ENCODE results near the gene TNS1. TPM values are rescaled to one million over a fixed set of nuclear protein-coding genes. Genes with fewer than 3 reads are reported as not detected.

The TNS1 gene
- total RNA-seq, 1 donor from 2014 or later = 0.13 TPM

DNA sequence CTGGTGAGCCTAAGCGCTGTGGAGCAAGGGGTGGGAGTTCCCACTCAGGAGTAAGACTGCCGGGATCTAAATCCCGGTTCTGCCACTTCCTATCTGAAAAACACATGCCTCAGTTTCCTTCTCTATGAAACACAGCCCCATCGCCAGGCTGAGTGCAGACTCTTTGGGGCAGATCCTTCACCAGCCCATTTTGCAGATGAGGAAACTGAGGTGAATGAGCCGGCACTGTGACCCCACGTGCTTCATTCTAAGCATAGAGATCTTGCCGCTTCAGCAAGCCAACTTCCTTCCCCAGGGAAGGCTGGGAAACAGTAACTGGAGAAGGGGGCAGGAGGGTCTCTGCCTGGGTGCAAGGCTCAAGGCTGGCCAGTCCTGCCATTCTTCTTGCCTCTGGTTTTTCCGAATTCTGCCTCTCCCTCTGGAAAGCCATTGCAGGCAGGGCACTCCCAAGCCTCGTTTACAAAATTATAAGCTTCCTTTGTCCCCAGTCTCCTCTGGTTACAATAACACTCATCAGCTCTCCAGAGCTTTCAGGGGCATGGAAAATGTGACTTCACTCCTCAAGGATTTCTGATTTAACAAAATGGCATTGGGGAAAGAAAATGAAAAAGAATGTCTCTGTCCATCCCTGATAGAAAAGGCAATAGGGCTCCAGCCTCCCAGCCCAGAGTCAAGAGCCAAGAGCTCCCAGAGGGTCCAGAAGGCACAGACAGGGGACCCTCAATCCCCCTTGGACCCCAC, 249.2 kb downstream of the TNS1 start:
- TF ChIP-seq, protein P1, sequence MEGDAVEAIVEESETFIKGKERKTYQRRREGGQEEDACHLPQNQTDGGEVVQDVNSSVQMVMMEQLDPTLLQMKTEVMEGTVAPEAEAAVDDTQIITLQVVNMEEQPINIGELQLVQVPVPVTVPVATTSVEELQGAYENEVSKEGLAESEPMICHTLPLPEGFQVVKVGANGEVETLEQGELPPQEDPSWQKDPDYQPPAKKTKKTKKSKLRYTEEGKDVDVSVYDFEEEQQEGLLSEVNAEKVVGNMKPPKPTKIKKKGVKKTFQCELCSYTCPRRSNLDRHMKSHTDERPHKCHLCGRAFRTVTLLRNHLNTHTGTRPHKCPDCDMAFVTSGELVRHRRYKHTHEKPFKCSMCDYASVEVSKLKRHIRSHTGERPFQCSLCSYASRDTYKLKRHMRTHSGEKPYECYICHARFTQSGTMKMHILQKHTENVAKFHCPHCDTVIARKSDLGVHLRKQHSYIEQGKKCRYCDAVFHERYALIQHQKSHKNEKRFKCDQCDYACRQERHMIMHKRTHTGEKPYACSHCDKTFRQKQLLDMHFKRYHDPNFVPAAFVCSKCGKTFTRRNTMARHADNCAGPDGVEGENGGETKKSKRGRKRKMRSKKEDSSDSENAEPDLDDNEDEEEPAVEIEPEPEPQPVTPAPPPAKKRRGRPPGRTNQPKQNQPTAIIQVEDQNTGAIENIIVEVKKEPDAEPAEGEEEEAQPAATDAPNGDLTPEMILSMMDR (IDR thresholded peaks at IDR 0.05) = no peak
- CTCF ChIA-PET = no interaction called here
- Mint-ChIP-seq H3K4me1 (peaks cover 6% of the 10 kb centered on the region), H3K27me3 (peaks cover 21% of the 10 kb centered on the region), H3K27ac (no peak overlapping the region), H3K36me3 (ENCODE audit: low read depth) (no peaks in the 10 kb centered on the region), H3K4me3 (no peak overlapping the region), H3K9me3 (no peaks in the 10 kb centered on the region)
- DNase-seq (no peak), ATAC-seq (ENCODE audit: low read depth) (no peak)
- POLR2A ChIA-PET = no interaction called here
- intact Hi-C loops (cut with micrococcal nuclease) = no loop called here

DNA sequence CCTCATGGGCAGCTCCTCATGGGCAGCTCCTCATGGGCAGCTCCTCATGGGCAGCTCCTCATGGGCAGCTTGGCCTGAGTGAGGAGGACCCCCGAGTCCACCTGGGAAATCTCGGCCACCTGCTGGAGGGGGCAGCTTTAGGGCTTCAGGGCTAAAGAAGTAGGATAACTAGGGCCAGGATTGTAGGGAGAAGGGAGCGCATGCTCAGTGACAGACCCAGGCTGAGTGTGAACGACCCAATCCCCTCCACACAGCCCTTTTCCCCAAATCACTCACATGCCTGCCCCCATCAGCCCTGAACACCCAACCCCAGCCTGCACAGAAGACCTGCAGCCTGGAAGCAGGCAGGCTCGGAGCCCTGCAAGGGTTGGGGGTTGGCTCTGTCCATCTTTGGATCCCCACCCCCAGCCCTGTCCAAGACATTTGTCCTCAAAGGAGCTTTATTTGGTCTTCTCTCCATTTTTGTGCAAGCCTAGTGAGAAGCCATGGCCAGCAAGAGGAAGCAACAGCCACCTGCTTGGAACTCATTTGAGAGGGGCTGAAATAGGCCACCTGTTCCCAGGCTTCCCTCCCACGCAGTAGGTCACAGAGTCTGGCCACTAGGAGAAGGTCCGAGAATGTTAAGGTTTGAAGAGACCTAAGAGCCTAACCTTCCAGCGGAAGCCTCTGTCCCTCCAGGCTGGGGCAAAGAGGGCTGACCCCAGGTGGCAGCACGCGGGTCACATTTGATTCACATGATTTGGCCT, 249.9 kb downstream of the TNS1 start:
- DNase-seq = no peak
- Mint-ChIP-seq H3K27ac (no peak overlapping the region), H3K9me3 (no peaks in the 10 kb centered on the region), H3K4me1 (peaks cover 6% of the 10 kb centered on the region), H3K27me3 (peaks cover 21% of the 10 kb centered on the region), H3K4me3 (no peak overlapping the region), H3K36me3 (ENCODE audit: low read depth) (no peaks in the 10 kb centered on the region)
- ATAC-seq (ENCODE audit: low read depth) = no peak
- CTCF ChIA-PET = no interaction called here
- TF ChIP-seq, protein P1 (IDR thresholded peaks at IDR 0.05) = no peak
- intact Hi-C loops (cut with micrococcal nuclease) = no loop called here
- POLR2A ChIA-PET = no interaction called here

DNA sequence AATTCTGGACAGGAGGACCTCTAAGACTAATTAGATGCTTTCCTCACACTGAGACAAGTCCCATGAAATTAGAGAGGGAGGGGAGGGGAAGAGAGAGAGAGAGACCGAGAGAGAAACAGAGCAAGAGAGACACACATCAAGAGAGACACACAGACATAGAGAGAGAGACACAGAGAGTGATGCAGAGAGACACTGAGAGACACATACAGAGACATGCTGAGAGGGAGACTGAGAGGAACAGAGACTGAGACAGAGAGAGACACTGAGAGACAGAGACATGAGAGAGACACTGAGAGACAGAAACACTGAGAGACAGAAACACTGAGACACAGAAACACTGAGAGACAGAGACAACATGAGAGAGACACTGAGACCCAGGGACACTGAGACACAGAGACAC, 250.8 kb downstream of the TNS1 start:
- CTCF ChIA-PET = no interaction called here
- TF ChIP-seq, protein P1 (IDR thresholded peaks at IDR 0.05) = no peak
- H3K9me3 Mint-ChIP-seq = no peaks in the 10 kb centered on the region
- POLR2A ChIA-PET = no interaction called here
- no peak overlapping the region for H3K27ac Mint-ChIP-seq
- DNase-seq (no peak), ATAC-seq (ENCODE audit: low read depth) (no peak)
- H3K4me1 Mint-ChIP-seq = peaks cover 4% of the 10 kb centered on the region
- no peak overlapping the region for H3K4me3 Mint-ChIP-seq
- H3K27me3 Mint-ChIP-seq = peaks cover 17% of the 10 kb centered on the region
- no peaks in the 10 kb centered on the region for H3K36me3 Mint-ChIP-seq (ENCODE audit: low read depth)
- intact Hi-C loops (cut with micrococcal nuclease) = no loop called here

DNA sequence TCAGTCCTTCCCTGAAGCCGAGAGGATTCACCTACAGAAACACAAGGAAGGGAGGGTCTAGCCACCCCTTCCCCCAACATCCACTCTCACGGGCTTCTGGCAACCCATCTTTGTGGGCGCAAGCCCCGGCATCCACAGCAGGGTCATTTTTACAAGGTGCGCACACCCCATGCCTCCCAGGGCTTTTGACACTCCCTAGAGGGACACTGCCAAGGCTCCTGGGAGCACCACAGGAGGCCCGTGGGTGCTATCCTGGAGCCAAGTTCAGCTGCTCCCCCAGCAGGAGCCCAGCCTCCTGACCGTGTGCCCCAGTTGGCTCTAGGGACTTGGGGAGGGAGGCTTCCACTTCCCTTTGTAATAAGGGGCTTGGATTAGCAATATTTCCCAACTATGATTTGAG, 251.6 kb downstream of the TNS1 start:
- H3K9me3 Mint-ChIP-seq = no peaks in the 10 kb centered on the region
- intact Hi-C loops (cut with micrococcal nuclease) = no loop called here
- peaks cover 13% of the 10 kb centered on the region for H3K27me3 Mint-ChIP-seq
- ChIA-PET POLR2A (no interaction called here), CTCF (no interaction called here)
- TF ChIP-seq, protein P1 (IDR thresholded peaks at IDR 0.05) = no peak
- H3K27ac Mint-ChIP-seq = no peak overlapping the region
- DNase-seq (no peak), ATAC-seq (ENCODE audit: low read depth) (no peak)
- no peak overlapping the region for H3K4me3 Mint-ChIP-seq
- no peaks in the 10 kb centered on the region for H3K4me1 Mint-ChIP-seq
- H3K36me3 Mint-ChIP-seq (ENCODE audit: low read depth) = no peaks in the 10 kb centered on the region

Other genes with a start within 250 kb of the TNS1 start
- 0.53 TPM in 1 of 2 replicates, not detected in the other for gene RUFY4, start 66.3 kb upstream of the TNS1 start, total RNA-seq
- gene CXCR2, start 123.0 kb upstream of the TNS1 start, total RNA-seq = not detected in 2 replicates
- gene CXCR1, start 164.0 kb upstream of the TNS1 start, total RNA-seq = not detected in 2 replicates
- gene ARPC2, start 214.2 kb upstream of the TNS1 start, total RNA-seq = 711 and 737 TPM in 2 replicates

Data from activated B cell treated with CpG ODN at 0.5 μM for 24 hours (primary cell).